Skin epidermis (tissue), 12 donors: ENCODE results near the gene IDH1.

Source experiments
- H3K27ac ChIP-seq, 21 experiments: fragments of 200-600 bp; sonication (generic) in 11 of 21; one replicate each; pipeline ENCODE4 v1.5.0; 2020; ENCODE audit warnings: mild to moderate bottlenecking in 3 of 21, inconsistent platforms in 2 of 21, moderate library complexity in 2 of 21
- H3K4me3 ChIP-seq, 7 experiments: fragments of 200-600 bp; sonication (generic) in 2 of 7; one replicate each; pipeline ENCODE4 v1.5.0; 2020; ENCODE audit warnings: inconsistent platforms in 2 of 7, mild to moderate bottlenecking in 2 of 7, moderate library complexity in 1 of 7

The IDH1 gene

GRCh38 chr2:208254871-208255556 is at the start of gene IDH1:
Gene IDH1, minus strand, starts transcription at chr2:208255071. Its CDS starts 3,520 bp downstream, at chr2:208251551.
- peak within 1 kb of the TSS in 20 of 21 experiments; percentile 47 to 84 (median 68) for H3K27ac ChIP-seq
- H3K4me3 ChIP-seq, result peak within 1 kb of the TSS; percentile 67 to 90 (median 84)

GRCh38 chr2:208304157-208304556 is 49.3 kb upstream of the IDH1 start:
- H3K27ac ChIP-seq, result no peak overlapping the region
- H3K4me3 ChIP-seq, result no peak overlapping the region

- Histone ChIP-seq H3K27ac (peak overlapping the region in 2 of 21 experiments; percentile 4), H3K4me3 (no peak overlapping the region)
These were observed 46.2 kb upstream of the IDH1 start for GRCh38 chr2:208300847-208301618.

- H3K27ac ChIP-seq, result no peak overlapping the region
- H3K4me3 ChIP-seq, result no peak overlapping the region
These were observed 43.1 kb upstream of the IDH1 start for GRCh38 chr2:208297961-208298360.

- Histone ChIP-seq H3K4me3 (no peak overlapping the region), H3K27ac (no peak overlapping the region)
These were observed 41.7 kb upstream of the IDH1 start for GRCh38 chr2:208296610-208297009.

GRCh38 chr2:208295834-208296233 is 41.0 kb upstream of the IDH1 start:
- H3K4me3 ChIP-seq, result no peak overlapping the region

GRCh38 chr2:208294482-208295024 is 39.7 kb upstream of the IDH1 start:
- Histone ChIP-seq H3K27ac (no peak overlapping the region), H3K4me3 (no peak overlapping the region)

More at GRCh38 chr2:208295834-208296233, 41.0 kb upstream of the IDH1 start:
- no peak overlapping the region for H3K27ac ChIP-seq

- Histone ChIP-seq H3K27ac (no peak overlapping the region), H3K4me3 (no peak overlapping the region)
These were observed 31.0 kb upstream of the IDH1 start for GRCh38 chr2:208285853-208286252.

- no peak overlapping the region for H3K4me3 ChIP-seq
- H3K27ac ChIP-seq, result no peak overlapping the region
These were observed 26.1 kb upstream of the IDH1 start for GRCh38 chr2:208280933-208281332.

- H3K27ac ChIP-seq, result no peak overlapping the region
- no peak overlapping the region for H3K4me3 ChIP-seq
These were observed 25.4 kb upstream of the IDH1 start for GRCh38 chr2:208280234-208280633.

GRCh38 chr2:208279236-208279635 is 24.4 kb upstream of the IDH1 start:
- H3K4me3 ChIP-seq, result no peak overlapping the region
- no peak overlapping the region for H3K27ac ChIP-seq

- Histone ChIP-seq H3K4me3 (no peak overlapping the region), H3K27ac (no peak overlapping the region)
These were observed 23.7 kb upstream of the IDH1 start for GRCh38 chr2:208278549-208278948.

- no peak overlapping the region for H3K27ac ChIP-seq
- H3K4me3 ChIP-seq, result no peak overlapping the region
These were observed 19.9 kb upstream of the IDH1 start for GRCh38 chr2:208274748-208275147.

- H3K27ac ChIP-seq, result no peak overlapping the region
- no peak overlapping the region for H3K4me3 ChIP-seq
These were observed 14.2 kb upstream of the IDH1 start for GRCh38 chr2:208269091-208269490.

- H3K27ac ChIP-seq, result no peak overlapping the region
These were observed 13.5 kb upstream of the IDH1 start for GRCh38 chr2:208268156-208268952.

GRCh38 chr2:208267526-208267925 is 12.7 kb upstream of the IDH1 start:
- Histone ChIP-seq H3K27ac (peak overlapping the region in 1 of 21 experiments; percentile 88), H3K4me3 (peak overlapping the region in 3 of 7 experiments; percentile 6 to 82 (median 66))

More at GRCh38 chr2:208268156-208268952, 13.5 kb upstream of the IDH1 start:
- H3K4me3 ChIP-seq, result no peak overlapping the region

GRCh38 chr2:208266936-208267335 is 12.1 kb upstream of the IDH1 start:
- peak overlapping the region in 18 of 21 experiments; percentile 88 to 98 (median 94) for H3K27ac ChIP-seq
- peak overlapping the region; percentile 66 to 96 (median 89) for H3K4me3 ChIP-seq

GRCh38 chr2:208266553-208266893 is 11.7 kb upstream of the IDH1 start:
- H3K27ac ChIP-seq, result peak overlapping the region; percentile 84 to 98 (median 94)
- peak overlapping the region; percentile 66 to 96 (median 89) for H3K4me3 ChIP-seq

GRCh38 chr2:208265801-208266552 is 11.1 kb upstream of the IDH1 start, which contains the start of gene PIKFYVE:
Gene PIKFYVE, plus strand, starts transcription at chr2:208266255. Its CDS starts 5,265 bp downstream, at chr2:208271520.
- Histone ChIP-seq H3K4me3 (peak within 1 kb of the TSS; percentile 66 to 96 (median 89)), H3K27ac (peak within 1 kb of the TSS; percentile 84 to 98 (median 94))
